Endothelial cell of umbilical vein (primary cell): ENCODE measurements around the gene CYTIP. TPM values are rescaled to one million over a fixed set of nuclear protein-coding genes. Genes with fewer than 3 reads are reported as not detected.

ENCODE experiments used
- BruUV-seq: library from RNA; stranded (reverse); fragments of 400-500 nt; replicated peaks from 2 replicates; lab custom pipeline; 2021; lab: Mats Ljungman, UMichigan
- CTCF ChIA-PET: fragments of 300-600, 350-600 bp; sonication (Branson Sonifier 250); formaldehyde crosslinking; loops from one replicate; lab custom pipeline; 2021; ENCODE audit warnings: antibody characterized with exemption, inconsistent platforms; lab: Charles Lee
- POLR2A ChIA-PET: fragments of 300-600, 350-600 bp; sonication (Branson Sonifier 250); formaldehyde crosslinking; loops from one replicate; lab custom pipeline; 2021; ENCODE audit warnings: antibody characterized with exemption, inconsistent platforms; lab: Charles Lee
- DNase-seq: peaks from one replicate; pipeline ENCODE4 v3.0.0-alpha.2; 2011; ENCODE audit warnings: low read depth, low spot score
- FAIRE-seq: peaks from 2 replicates; lab custom pipeline; 2011; peaks lifted over from hg19 to GRCh38; lab: Jason Lieb, UNC
- H2AFZ ChIP-seq: 2 replicates; pipeline ENCODE4 v1.6.0; 2012; ENCODE audit warnings: low read depth, low read length, control low read depth, inconsistent platforms
- H3K27ac ChIP-seq: 2 replicates; pipeline ENCODE4 v1.5.1; 2011; ENCODE audit warnings: low read depth, mild to moderate bottlenecking, control low read depth, low read length, moderate library complexity; ENCODE audit not compliant: insufficient read depth
- H3K27me3 ChIP-seq, 2 experiments: 2 replicates each; pipeline versions ENCODE4 v1.6.0 to v1.6.1; 2011; ENCODE audit warnings: low read length in 2 of 2, mixed read lengths in 1 of 2; ENCODE audit not compliant: control insufficient read depth in 2 of 2, insufficient read depth in 2 of 2
- H3K36me3 ChIP-seq, 2 experiments: 2 replicates in 1 of 2; 3 replicates in 1 of 2; pipeline ENCODE4 v1.5.1; 2011; ENCODE audit warnings: low read length in 2 of 2, mild to moderate bottlenecking in 1 of 2, moderate library complexity in 1 of 2; ENCODE audit not compliant: control insufficient read depth in 2 of 2, insufficient read depth in 2 of 2; ENCODE audit errors: extremely low read depth in 1 of 2
- H3K4me1 ChIP-seq: 3 replicates; pipeline ENCODE4 v1.5.1; 2011; ENCODE audit warnings: mild to moderate bottlenecking, low read length; ENCODE audit not compliant: control insufficient read depth, insufficient read depth; ENCODE audit errors: extremely low read depth
- H3K4me2 ChIP-seq: 2 replicates; pipeline ENCODE4 v1.6.1; 2011; ENCODE audit warnings: low read length, control low read depth, mixed read lengths; ENCODE audit not compliant: insufficient read depth
- H3K4me3 ChIP-seq, 3 experiments: fragments of 200-600 bp in 1 of 3; sonication (generic), shearing (Covaris generic) in 1 of 3; replicated peaks in 1 of 3; 2 replicates each; pipeline ENCODE4 v1.5.1; 2011 to 2016; ENCODE audit warnings: control low read depth in 3 of 3, low read length in 3 of 3, mild to moderate bottlenecking in 2 of 3, inconsistent platforms in 1 of 3, low read depth in 1 of 3, moderate library complexity in 1 of 3; ENCODE audit not compliant: insufficient read depth in 1 of 3
- H3K79me2 ChIP-seq: 2 replicates; pipeline ENCODE4 v1.6.0; 2012; ENCODE audit warnings: low read length, inconsistent platforms; ENCODE audit not compliant: control insufficient read depth, insufficient read depth
- H3K9ac ChIP-seq: replicated peaks from 2 replicates; pipeline ENCODE3; 2011; ENCODE audit warnings: low read length, control low read depth; ENCODE audit not compliant: insufficient read depth; ENCODE audit errors: extremely low read depth
- H3K9me1 ChIP-seq: replicated peaks from 3 replicates; pipeline ENCODE4 v1.6.0; 2011; ENCODE audit warnings: mild to moderate bottlenecking, low read length; ENCODE audit not compliant: control insufficient read depth, insufficient read depth; ENCODE audit errors: extremely low read depth
- H3K9me3 ChIP-seq: replicated peaks from 2 replicates; pipeline ENCODE4 v1.5.1; 2012; ENCODE audit warnings: low read length, inconsistent platforms; ENCODE audit not compliant: control insufficient read depth, insufficient read depth
- H4K20me1 ChIP-seq: replicated peaks from 2 replicates; pipeline ENCODE3; 2011; ENCODE audit warnings: mild to moderate bottlenecking, low read length; ENCODE audit not compliant: control insufficient read depth, insufficient read depth; ENCODE audit errors: extremely low read depth
- EZH2 ChIP-seq: IDR thresholded peaks from 2 replicates; pipeline ENCODE4 v1.6.1; 2012; ENCODE audit warnings: borderline replicate concordance, low read depth, mild to moderate bottlenecking, moderate library complexity, low read length, inconsistent platforms; ENCODE audit not compliant: severe bottlenecking
- FOS ChIP-seq: IDR thresholded peaks from 2 replicates; pipeline ENCODE4 v1.6.1; 2011; ENCODE audit warnings: mild to moderate bottlenecking, low read length, moderate library complexity, borderline replicate concordance; ENCODE audit not compliant: insufficient read depth
- GATA2 ChIP-seq: IDR thresholded peaks from 2 replicates; pipeline ENCODE4 v1.7.0; 2011; ENCODE audit warnings: low read depth, mild to moderate bottlenecking, moderate library complexity, mixed read lengths, low read length; ENCODE audit not compliant: insufficient read length, insufficient read depth
- JUN ChIP-seq: IDR thresholded peaks from 2 replicates; pipeline ENCODE4 v1.6.1; 2011; ENCODE audit warnings: borderline replicate concordance, low read depth; ENCODE audit not compliant: insufficient read length, insufficient read depth
- MYC ChIP-seq: IDR thresholded peaks from one replicate; pipeline ENCODE4 v1.6.1; 2011; ENCODE audit warnings: mild to moderate bottlenecking, low read depth, low read length
- POLR2A ChIP-seq: IDR thresholded peaks from 2 replicates; pipeline ENCODE4 v1.6.1; 2012; ENCODE audit warnings: low read depth, mild to moderate bottlenecking, control low read depth, low read length
- POLR2AphosphoS5 ChIP-seq: IDR thresholded peaks from 2 replicates; pipeline ENCODE4 v1.6.1; 2012; ENCODE audit warnings: low read depth, mild to moderate bottlenecking, control low read depth, low read length, moderate library complexity; ENCODE audit not compliant: insufficient read depth
- dilution Hi-C: fragments of 300-500 bp; cut with MboI; formaldehyde crosslinking; loops from one replicate; pipeline ENCODE4 v1.15.0; 2019; ENCODE audit warnings: low sequenced_read_pairs; ENCODE audit not compliant: extremely low pct_ligation_motif_present
- intact Hi-C: fragments of 100-400 bp; cut with micrococcal nuclease; formaldehyde crosslinking; loops from one replicate; pipeline ENCODE4 v1.10.0; 2022
- polyA plus RNA-seq, 4 experiments: library from polyadenylated mRNA; depleted of rRNA in 3 of 4; stranded (reverse) in 3 of 4; unstranded in 1 of 4; fragments of >200 nt; gene quantifications; 2 replicates each; pipeline versions ENCODE4 v1.2.1 to v1.2.3, GENCODE V29; 2011 to 2012; ENCODE audit warnings: missing spikeins in 1 of 4
- total RNA-seq: library from RNA; stranded (reverse); gene quantifications from 2 replicates; pipeline ENCODE4 v1.2.3, GENCODE V29; 2021
- TF ChIP-seq, protein P1 (sequence below): IDR thresholded peaks from 2 replicates; pipeline ENCODE4 v1.6.1; 2011; ENCODE audit not compliant: insufficient read depth, insufficient read length
- TF ChIP-seq, protein P2 (sequence below), 2 donors: IDR thresholded peaks; 1 replicate in 1 of 2; 2 replicates in 1 of 2; pipeline ENCODE4 v1.5.1; 2011; ENCODE audit warnings: low read length in 2 of 2, mild to moderate bottlenecking in 2 of 2, moderate library complexity in 2 of 2, control low read depth in 1 of 2, inconsistent platforms in 1 of 2, low read depth in 1 of 2; ENCODE audit not compliant: insufficient read depth in 1 of 2; ENCODE audit errors: extremely low read depth in 1 of 2

Gene CYTIP
- total and polyA plus RNA-seq, 2 donors (not counting 3 experiments of a cell fraction or from before 2014, with no cell fraction given): not detected

DNA sequence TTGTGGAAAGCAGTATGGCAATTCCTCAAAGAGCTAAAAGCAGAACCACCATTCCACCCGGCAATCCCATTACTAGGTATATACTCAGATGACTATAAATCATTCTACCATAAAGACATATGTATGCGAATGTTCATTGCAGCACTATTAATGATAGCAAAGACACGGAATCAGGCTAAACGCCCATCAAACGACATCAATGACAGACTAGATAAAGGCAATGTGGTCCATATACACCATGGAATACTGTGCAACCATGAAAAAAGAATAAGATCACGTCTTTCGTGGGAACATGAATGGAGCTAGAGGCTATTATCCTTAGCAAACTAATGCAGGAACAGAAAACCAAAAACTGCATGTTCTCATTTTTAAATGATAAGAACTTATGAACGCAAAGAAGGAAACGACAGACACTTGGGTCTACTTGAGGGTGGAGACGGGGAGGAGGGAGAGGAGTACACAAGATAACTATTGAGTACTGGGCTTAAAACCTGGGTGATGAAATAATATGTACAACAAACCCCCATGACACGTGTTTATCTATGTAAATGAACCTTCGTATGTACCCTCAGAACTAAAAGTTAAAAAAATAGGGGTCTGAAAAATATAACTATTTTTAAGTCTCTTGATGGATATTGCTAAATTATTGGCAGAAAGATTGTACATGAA is 32.0 kb upstream of the CYTIP start:
- Histone ChIP-seq H3K4me2 (no peak overlapping the region), H2AFZ (no peak overlapping the region), H3K9me3 (no peaks in the 10 kb centered on the region), H3K4me3 (no peak overlapping the region), H3K79me2 (no peaks in the 10 kb centered on the region), H3K27ac (no peak overlapping the region), H3K9me1 (no peaks in the 10 kb centered on the region), H3K27me3 (no peaks in the 10 kb centered on the region), H4K20me1 (no peaks in the 10 kb centered on the region), H3K9ac (no peak overlapping the region), H3K4me1 (no peaks in the 10 kb centered on the region), H3K36me3 (no peaks in the 10 kb centered on the region)
- dilution Hi-C loops (no loop called here), intact Hi-C loops (no loop called here)
- TF ChIP-seq POLR2AphosphoS5: no peak
- no peak for TF ChIP-seq EZH2
- no peak for TF ChIP-seq JUN
- TF ChIP-seq, protein P1, sequence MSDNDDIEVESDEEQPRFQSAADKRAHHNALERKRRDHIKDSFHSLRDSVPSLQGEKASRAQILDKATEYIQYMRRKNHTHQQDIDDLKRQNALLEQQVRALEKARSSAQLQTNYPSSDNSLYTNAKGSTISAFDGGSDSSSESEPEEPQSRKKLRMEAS: no peak
- TF ChIP-seq MYC: no peak
- TF ChIP-seq FOS: no peak
- TF ChIP-seq, protein P2, sequence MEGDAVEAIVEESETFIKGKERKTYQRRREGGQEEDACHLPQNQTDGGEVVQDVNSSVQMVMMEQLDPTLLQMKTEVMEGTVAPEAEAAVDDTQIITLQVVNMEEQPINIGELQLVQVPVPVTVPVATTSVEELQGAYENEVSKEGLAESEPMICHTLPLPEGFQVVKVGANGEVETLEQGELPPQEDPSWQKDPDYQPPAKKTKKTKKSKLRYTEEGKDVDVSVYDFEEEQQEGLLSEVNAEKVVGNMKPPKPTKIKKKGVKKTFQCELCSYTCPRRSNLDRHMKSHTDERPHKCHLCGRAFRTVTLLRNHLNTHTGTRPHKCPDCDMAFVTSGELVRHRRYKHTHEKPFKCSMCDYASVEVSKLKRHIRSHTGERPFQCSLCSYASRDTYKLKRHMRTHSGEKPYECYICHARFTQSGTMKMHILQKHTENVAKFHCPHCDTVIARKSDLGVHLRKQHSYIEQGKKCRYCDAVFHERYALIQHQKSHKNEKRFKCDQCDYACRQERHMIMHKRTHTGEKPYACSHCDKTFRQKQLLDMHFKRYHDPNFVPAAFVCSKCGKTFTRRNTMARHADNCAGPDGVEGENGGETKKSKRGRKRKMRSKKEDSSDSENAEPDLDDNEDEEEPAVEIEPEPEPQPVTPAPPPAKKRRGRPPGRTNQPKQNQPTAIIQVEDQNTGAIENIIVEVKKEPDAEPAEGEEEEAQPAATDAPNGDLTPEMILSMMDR (IDR thresholded peaks at IDR 0.05; ENCODE audit: extremely low read depth in 1 of 2, insufficient read depth in 1 of 2, low read depth in 1 of 2, low read length in 2 of 2): no peak
- TF ChIP-seq POLR2A: no peak
- no peak for TF ChIP-seq GATA2
- ChIA-PET POLR2A (no interaction called here), CTCF (no interaction called here)
- no TSS peak for BruUV-seq
- DNase-seq (no peak), FAIRE-seq (no peak)
